HEK293 (cell line): ENCODE data around the gene RILPL2.

Source experiments
- CTCF ChIA-PET: fragments of 350-600 bp; formaldehyde crosslinking; extraction: SDS; loops from one replicate; lab custom pipeline; 2021; ENCODE audit warnings: antibody characterized with exemption; lab: Yijun Ruan, JAX
- POLR2A ChIA-PET: fragments of 300-600 bp; formaldehyde crosslinking; extraction: SDS; loops from one replicate; lab custom pipeline; 2020; ENCODE audit warnings: antibody characterized with exemption, inconsistent platforms; lab: Yijun Ruan, JAX
- H3K27ac ChIP-seq: fragments of 200-500 bp; sonication (Bioruptor generic); 2 replicates; pipeline ENCODE4 v1.5.1; 2014; ENCODE audit warnings: low read depth, low read length, control low read depth, inconsistent platforms; ENCODE audit errors: extremely low read depth
- H3K36me3 ChIP-seq, 2 experiments: fragments of 200-500 bp in 1 of 2; sonication (Bioruptor generic) in 1 of 2; 1 replicate in 1 of 2; 2 replicates in 1 of 2; pipeline ENCODE4 v1.5.1; 2014 to 2017; ENCODE audit warnings: inconsistent platforms in 2 of 2, low read length in 2 of 2; ENCODE audit not compliant: control insufficient read depth in 2 of 2, insufficient read depth in 1 of 2
- H3K4me1 ChIP-seq: fragments of 200-500 bp; sonication (Bioruptor generic); 2 replicates; pipeline ENCODE4 v1.5.1; 2014; ENCODE audit warnings: mild to moderate bottlenecking, low read length, inconsistent platforms; ENCODE audit not compliant: control insufficient read depth, insufficient read depth
- H3K4me3 ChIP-seq: 2 replicates; pipeline ENCODE4 v1.5.1; 2011; ENCODE audit warnings: low read depth, mild to moderate bottlenecking, control low read depth, low read length, moderate library complexity
- H3K9me3 ChIP-seq: fragments of 200-500 bp; sonication (Bioruptor generic); 2 replicates; pipeline ENCODE4 v1.5.1; 2014; ENCODE audit warnings: low read depth, low read length, inconsistent platforms; ENCODE audit not compliant: control insufficient read depth, insufficient read depth
- GLIS1 ChIP-seq: fragments of 450-650 bp; formaldehyde crosslinking; IDR thresholded peaks from 2 replicates; pipeline ENCODE4 v1.5.1; 2016; ENCODE audit warnings: missing biosample characterization, missing genetic modification characterization
- KLF10 ChIP-seq: fragments of 450-650 bp; IDR thresholded peaks from 2 replicates; pipeline ENCODE4 v1.5.1; 2018; ENCODE audit warnings: missing biosample characterization, mild to moderate bottlenecking, missing genetic modification characterization
- KLF8 ChIP-seq: fragments of 450-650 bp; formaldehyde crosslinking; IDR thresholded peaks from 2 replicates; pipeline ENCODE4 v1.5.1; 2016; ENCODE audit warnings: missing biosample characterization, missing genetic modification characterization
- TCF7L2 ChIP-seq: IDR thresholded peaks from 2 replicates; pipeline ENCODE4 v1.6.1; 2011; ENCODE audit warnings: low read depth, mild to moderate bottlenecking, inconsistent platforms, low read length, moderate library complexity, borderline replicate concordance
- ZBTB17 ChIP-seq: fragments of 450-650 bp; formaldehyde crosslinking; IDR thresholded peaks from 2 replicates; pipeline ENCODE4 v1.5.1; 2016; ENCODE audit warnings: missing biosample characterization, missing genetic modification characterization
- ZNF221 ChIP-seq: fragments of 450-650 bp; formaldehyde crosslinking; IDR thresholded peaks from 2 replicates; pipeline ENCODE4 v1.5.1; 2017; ENCODE audit warnings: missing biosample characterization, missing genetic modification characterization, borderline replicate concordance
- ZNF423 ChIP-seq: fragments of 450-650 bp; formaldehyde crosslinking; IDR thresholded peaks from 2 replicates; pipeline ENCODE4 v1.5.1; 2016; ENCODE audit warnings: missing biosample characterization, missing genetic modification characterization
- ZNF529 ChIP-seq: fragments of 450-650 bp; formaldehyde crosslinking; IDR thresholded peaks from 2 replicates; pipeline ENCODE4 v1.5.1; 2017; ENCODE audit warnings: missing genetic modification characterization, missing biosample characterization; ENCODE audit not compliant: insufficient replicate concordance
- ZNF555 ChIP-seq: fragments of 450-650 bp; formaldehyde crosslinking; conservative IDR thresholded peaks from 2 replicates; pipeline ENCODE4 v1.5.1; 2017; ENCODE audit warnings: missing biosample characterization, mild to moderate bottlenecking, missing genetic modification characterization, inconsistent platforms
- ZNF558 ChIP-seq: fragments of 450-650 bp; formaldehyde crosslinking; IDR thresholded peaks from 2 replicates; pipeline ENCODE4 v1.5.1; 2016; ENCODE audit warnings: missing biosample characterization, missing genetic modification characterization
- TF ChIP-seq, protein P1 (sequence below): fragments of 450-650 bp; formaldehyde crosslinking; IDR thresholded peaks from 2 replicates; pipeline ENCODE4 v1.5.1; 2016; ENCODE audit warnings: missing biosample characterization, missing genetic modification characterization
- TF ChIP-seq, protein P2 (sequence below): fragments of 450-650 bp; formaldehyde crosslinking; IDR thresholded peaks from 2 replicates; pipeline ENCODE4 v1.5.1; 2016; ENCODE audit warnings: missing biosample characterization, missing genetic modification characterization
- TF ChIP-seq, protein P3 (sequence below): fragments of 450-650 bp; formaldehyde crosslinking; IDR thresholded peaks from 2 replicates; pipeline ENCODE4 v1.5.1; 2017; ENCODE audit warnings: missing biosample characterization, missing genetic modification characterization
- TF ChIP-seq, protein P4 (sequence below): fragments of 450-650 bp; formaldehyde crosslinking; IDR thresholded peaks from 2 replicates; pipeline ENCODE4 v1.5.1; 2016; ENCODE audit warnings: missing biosample characterization, missing genetic modification characterization
- TF ChIP-seq, protein P5 (sequence below): fragments of 450-650 bp; formaldehyde crosslinking; IDR thresholded peaks from 2 replicates; pipeline ENCODE4 v1.5.1; 2016; ENCODE audit warnings: missing biosample characterization, missing genetic modification characterization, low read depth
- TF ChIP-seq, protein P6 (sequence below): fragments of 450-650 bp; formaldehyde crosslinking; IDR thresholded peaks from 2 replicates; pipeline ENCODE4 v1.5.1; 2016; ENCODE audit warnings: missing biosample characterization, missing genetic modification characterization

The RILPL2 gene

DNA sequence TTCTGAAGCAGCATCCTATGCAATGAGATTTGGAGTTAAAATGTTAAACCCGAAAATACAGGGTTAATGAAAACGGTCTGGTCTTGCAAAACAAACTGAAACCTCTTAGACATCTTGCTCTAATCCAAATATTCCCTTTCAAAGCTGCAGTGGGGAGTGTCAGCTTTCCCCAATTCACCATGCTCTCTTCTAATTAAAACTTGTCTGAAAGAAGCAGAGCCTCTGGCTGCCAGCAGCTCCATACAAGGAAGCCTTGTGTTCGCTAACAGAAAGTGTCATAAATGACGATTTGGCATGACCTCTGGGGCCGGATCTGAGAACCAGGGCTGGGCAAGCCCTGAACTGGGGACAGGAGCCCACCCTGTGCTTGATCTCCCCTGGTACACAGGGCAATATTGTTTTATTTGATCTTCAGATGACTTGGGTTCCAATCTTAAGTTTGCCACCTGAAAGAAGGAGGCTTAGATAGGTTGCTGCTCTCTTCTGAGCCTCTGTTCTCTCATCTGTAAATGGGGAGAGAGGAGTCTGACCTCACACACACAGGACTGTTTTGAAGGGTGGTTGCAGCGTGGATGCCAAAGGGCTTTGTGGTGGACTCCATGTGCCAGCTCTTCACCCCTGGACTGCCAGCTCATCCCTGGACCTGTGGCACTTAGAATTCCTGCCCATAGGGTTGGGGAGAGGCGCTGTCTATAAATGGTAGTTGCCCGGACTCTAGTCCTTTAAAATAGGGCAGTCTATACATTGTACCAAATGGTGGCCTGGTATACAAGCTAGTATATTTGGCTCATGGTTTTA, 44.7 kb downstream of the RILPL2 start (continued):
- no peak for TF ChIP-seq ZNF529
- no peak for TF ChIP-seq ZNF221
- TF ChIP-seq, protein P1, sequence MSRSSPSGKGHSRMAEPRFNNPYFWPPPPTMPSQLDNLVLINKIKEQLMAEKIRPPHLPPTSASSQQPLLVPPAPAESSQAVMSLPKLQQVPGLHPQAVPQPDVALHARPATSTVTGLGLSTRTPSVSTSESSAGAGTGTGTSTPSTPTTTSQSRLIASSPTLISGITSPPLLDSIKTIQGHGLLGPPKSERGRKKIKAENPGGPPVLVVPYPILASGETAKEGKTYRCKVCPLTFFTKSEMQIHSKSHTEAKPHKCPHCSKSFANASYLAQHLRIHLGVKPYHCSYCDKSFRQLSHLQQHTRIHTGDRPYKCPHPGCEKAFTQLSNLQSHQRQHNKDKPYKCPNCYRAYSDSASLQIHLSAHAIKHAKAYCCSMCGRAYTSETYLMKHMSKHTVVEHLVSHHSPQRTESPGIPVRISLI (tag by site-specific recombination), result no peak
- TF ChIP-seq KLF8 (tag by site-specific recombination), result no peak
- TF ChIP-seq ZNF558 (tag by site-specific recombination), result no peak
- TF ChIP-seq, protein P2, sequence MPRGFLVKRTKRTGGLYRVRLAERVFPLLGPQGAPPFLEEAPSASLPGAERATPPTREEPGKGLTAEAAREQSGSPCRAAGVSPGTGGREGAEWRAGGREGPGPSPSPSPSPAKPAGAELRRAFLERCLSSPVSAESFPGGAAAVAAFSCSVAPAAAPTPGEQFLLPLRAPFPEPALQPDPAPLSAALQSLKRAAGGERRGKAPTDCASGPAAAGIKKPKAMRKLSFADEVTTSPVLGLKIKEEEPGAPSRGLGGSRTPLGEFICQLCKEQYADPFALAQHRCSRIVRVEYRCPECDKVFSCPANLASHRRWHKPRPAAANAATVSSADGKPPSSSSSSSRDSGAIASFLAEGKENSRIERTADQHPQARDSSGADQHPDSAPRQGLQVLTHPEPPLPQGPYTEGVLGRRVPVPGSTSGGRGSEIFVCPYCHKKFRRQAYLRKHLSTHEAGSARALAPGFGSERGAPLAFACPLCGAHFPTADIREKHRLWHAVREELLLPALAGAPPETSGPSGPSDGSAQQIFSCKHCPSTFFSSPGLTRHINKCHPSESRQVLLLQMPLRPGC (tag by site-specific recombination), result no peak
- no peak for TF ChIP-seq GLIS1 (tag by site-specific recombination)
- TF ChIP-seq, protein P3, sequence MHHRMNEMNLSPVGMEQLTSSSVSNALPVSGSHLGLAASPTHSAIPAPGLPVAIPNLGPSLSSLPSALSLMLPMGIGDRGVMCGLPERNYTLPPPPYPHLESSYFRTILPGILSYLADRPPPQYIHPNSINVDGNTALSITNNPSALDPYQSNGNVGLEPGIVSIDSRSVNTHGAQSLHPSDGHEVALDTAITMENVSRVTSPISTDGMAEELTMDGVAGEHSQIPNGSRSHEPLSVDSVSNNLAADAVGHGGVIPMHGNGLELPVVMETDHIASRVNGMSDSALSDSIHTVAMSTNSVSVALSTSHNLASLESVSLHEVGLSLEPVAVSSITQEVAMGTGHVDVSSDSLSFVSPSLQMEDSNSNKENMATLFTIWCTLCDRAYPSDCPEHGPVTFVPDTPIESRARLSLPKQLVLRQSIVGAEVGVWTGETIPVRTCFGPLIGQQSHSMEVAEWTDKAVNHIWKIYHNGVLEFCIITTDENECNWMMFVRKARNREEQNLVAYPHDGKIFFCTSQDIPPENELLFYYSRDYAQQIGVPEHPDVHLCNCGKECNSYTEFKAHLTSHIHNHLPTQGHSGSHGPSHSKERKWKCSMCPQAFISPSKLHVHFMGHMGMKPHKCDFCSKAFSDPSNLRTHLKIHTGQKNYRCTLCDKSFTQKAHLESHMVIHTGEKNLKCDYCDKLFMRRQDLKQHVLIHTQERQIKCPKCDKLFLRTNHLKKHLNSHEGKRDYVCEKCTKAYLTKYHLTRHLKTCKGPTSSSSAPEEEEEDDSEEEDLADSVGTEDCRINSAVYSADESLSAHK (tag by site-specific recombination), result no peak

DNA sequence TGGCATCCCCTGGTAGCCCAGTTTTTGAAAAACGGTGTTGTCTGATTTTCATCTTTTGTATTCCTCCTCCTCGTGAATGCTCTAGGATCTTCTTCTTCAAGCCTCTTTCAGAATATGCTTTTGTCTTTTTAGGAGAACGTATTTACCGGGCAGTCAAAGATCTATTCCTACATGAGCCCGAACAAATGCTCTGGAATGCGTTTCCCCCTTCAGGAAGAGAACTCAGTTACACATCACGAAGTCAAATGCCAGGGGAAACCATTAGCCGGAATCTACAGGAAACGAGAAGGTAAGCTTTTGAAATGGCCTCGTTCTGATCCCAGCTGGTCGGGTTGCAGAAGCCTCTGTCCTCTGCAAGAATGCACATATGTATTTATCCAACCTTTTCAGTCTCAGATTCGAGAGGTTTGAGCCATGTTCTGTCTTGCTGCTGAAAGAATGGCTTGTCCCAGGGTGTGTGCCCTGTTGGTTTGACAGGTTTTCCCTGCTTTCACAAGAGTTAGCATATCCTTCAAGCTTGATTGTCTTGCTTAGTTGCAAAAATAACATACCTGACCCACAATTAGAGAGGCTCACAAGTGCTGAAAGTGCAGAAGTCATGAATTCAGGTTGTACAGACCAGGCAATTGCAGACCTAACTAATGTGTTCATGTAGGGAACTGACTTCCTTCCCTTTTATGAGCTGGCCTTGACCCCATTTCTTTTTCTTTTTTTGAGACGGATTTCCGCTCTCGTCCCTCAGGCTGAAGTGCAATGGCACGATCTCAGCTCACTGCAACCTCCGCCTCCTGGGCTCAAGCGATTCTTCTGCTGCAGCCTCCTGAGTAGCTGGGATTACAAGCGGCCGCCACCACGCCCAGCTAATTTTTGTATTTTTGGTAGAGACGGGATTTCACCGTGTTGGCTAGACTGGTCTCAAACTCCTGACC, 45.7 kb downstream of the RILPL2 start:
- Histone ChIP-seq H3K9me3 (no peaks in the 10 kb centered on the region), H3K27ac (peak overlapping the region; percentile 74; the same call in 1 of the 2 replicates), H3K4me1 (peaks cover 2% of the 10 kb centered on the region; the same call in 1 of the 2 replicates), H3K36me3 (peaks cover 45 to 56% of the 10 kb centered on the region in 2 experiments), H3K4me3 (no peak overlapping the region; the same call in none of the 2 replicates)
- TF ChIP-seq ZNF423 (tag by site-specific recombination) (no peak), KLF10 (no peak)
- ChIA-PET CTCF (interaction anchor here (0.6 to 1.4 kb wide), 6 partner anchors 9 to 242 kb away, joined by 3 to 5 read pairs (median 3); no protein-coding TSS in a partner anchor), POLR2A (interaction anchor here (0.5 to 0.9 kb wide), 2 partner anchors 25 to 179 kb away, joined by 4 to 5 read pairs; no protein-coding TSS in a partner anchor)

DNA sequence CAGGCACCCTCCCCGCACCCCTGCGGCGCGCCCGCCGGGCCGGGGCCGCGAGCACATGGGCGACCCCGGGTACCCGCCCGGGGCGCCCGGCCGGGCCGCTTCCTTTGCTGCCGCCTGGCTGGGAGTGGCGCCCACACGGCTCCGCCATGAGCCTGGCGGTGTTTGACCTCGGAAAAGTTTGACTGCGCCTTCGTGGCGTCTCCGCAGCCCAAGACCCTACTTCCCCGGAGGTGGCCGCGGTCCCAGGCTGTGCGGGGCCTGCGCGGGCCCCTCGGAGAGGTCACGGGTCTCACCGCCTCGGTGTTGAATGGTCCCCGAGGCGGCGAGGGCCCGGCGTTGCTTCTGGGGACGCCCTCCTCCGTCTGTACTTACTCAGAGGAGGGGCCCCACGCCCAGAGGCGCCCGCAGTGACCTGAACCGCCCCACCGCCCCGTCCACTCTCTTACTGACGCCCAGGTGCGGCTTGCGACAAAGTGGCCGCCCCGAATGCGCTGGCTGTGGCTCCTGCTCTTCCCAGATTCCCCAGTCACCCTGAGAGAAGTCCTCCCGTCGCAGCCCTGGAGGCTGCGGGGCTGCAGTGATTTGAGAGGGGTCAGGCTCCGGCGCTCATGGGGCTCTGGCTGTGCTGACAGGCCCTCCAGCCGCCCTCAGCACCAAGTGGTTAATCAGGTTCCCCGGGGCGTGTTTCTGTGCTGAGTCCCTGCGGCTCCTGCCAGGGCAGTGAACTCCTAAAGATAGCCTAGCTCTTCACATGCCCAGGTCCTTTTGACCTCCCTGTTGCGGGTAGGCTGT, 46.7 kb downstream of the RILPL2 start:
- ChIA-PET CTCF (interaction anchor here (1.4 kb wide), 1 partner anchor 8 kb away, joined by 3 read pairs; no protein-coding TSS in a partner anchor), POLR2A (interaction anchor here (0.6 kb wide), 1 partner anchor 613 kb away, joined by 3 read pairs; no protein-coding TSS in a partner anchor)
- H3K4me1 ChIP-seq, result peaks cover 2% of the 10 kb centered on the region; the same call in 1 of the 2 replicates
- TF ChIP-seq, protein P4, sequence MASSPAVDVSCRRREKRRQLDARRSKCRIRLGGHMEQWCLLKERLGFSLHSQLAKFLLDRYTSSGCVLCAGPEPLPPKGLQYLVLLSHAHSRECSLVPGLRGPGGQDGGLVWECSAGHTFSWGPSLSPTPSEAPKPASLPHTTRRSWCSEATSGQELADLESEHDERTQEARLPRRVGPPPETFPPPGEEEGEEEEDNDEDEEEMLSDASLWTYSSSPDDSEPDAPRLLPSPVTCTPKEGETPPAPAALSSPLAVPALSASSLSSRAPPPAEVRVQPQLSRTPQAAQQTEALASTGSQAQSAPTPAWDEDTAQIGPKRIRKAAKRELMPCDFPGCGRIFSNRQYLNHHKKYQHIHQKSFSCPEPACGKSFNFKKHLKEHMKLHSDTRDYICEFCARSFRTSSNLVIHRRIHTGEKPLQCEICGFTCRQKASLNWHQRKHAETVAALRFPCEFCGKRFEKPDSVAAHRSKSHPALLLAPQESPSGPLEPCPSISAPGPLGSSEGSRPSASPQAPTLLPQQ (tag by site-specific recombination), result 0 out of 2 replicates have a peak, but pooled peaks have one; percentile 45
- TF ChIP-seq TCF7L2 (no peak), ZBTB17 (tag by site-specific recombination) (no peak), ZNF555 (tag by site-specific recombination) (no peak)
- TF ChIP-seq, protein P5, sequence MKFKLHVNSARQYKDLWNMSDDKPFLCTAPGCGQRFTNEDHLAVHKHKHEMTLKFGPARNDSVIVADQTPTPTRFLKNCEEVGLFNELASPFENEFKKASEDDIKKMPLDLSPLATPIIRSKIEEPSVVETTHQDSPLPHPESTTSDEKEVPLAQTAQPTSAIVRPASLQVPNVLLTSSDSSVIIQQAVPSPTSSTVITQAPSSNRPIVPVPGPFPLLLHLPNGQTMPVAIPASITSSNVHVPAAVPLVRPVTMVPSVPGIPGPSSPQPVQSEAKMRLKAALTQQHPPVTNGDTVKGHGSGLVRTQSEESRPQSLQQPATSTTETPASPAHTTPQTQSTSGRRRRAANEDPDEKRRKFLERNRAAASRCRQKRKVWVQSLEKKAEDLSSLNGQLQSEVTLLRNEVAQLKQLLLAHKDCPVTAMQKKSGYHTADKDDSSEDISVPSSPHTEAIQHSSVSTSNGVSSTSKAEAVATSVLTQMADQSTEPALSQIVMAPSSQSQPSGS (tag by site-specific recombination), result no peak
- TF ChIP-seq, protein P6, sequence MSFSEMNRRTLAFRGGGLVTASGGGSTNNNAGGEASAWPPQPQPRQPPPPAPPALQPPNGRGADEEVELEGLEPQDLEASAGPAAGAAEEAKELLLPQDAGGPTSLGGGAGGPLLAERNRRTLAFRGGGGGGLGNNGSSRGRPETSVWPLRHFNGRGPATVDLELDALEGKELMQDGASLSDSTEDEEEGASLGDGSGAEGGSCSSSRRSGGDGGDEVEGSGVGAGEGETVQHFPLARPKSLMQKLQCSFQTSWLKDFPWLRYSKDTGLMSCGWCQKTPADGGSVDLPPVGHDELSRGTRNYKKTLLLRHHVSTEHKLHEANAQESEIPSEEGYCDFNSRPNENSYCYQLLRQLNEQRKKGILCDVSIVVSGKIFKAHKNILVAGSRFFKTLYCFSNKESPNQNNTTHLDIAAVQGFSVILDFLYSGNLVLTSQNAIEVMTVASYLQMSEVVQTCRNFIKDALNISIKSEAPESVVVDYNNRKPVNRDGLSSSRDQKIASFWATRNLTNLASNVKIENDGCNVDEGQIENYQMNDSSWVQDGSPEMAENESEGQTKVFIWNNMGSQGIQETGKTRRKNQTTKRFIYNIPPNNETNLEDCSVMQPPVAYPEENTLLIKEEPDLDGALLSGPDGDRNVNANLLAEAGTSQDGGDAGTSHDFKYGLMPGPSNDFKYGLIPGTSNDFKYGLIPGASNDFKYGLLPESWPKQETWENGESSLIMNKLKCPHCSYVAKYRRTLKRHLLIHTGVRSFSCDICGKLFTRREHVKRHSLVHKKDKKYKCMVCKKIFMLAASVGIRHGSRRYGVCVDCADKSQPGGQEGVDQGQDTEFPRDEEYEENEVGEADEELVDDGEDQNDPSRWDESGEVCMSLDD (tag by site-specific recombination), result no peak

More for the DNA sequence above, 46.7 kb downstream of the RILPL2 start:
- Histone ChIP-seq H3K9me3 (no peaks in the 10 kb centered on the region), H3K27ac (peak overlapping the region; percentile 74), H3K4me3 (peak overlapping the region; percentile 52), H3K36me3 (peaks cover 35 to 46% of the 10 kb centered on the region in 2 experiments)
